HepG2 (cell line): ENCODE results near the gene YPEL5. TPM values are rescaled to one million over a fixed set of nuclear protein-coding genes. Genes with fewer than 3 reads are reported as not detected.

Experiments
- ATAC-seq: fragments of 200-7000 bp; cut with Tn5 transposase; 3 replicates; pipeline ENCODE4 v1.9.1; 2020; ENCODE audit warnings: mild to moderate bottlenecking, moderate library complexity
- BruUV-seq: library from RNA; stranded (reverse); fragments of 400-500 nt; replicated peaks from 2 replicates; lab custom pipeline; 2021; lab: Mats Ljungman, UMichigan
- CTCF ChIA-PET: fragments of 300-600 bp; formaldehyde crosslinking; extraction: SDS; loops from one replicate; lab custom pipeline; 2021; ENCODE audit warnings: low total read pairs, inconsistent platforms, low intra/inter-chr PET ratio; lab: Yijun Ruan, JAX
- POLR2A ChIA-PET: fragments of 350-600 bp; sonication (Branson Sonifier 250); formaldehyde crosslinking; loops from one replicate; lab custom pipeline; 2020; ENCODE audit warnings: antibody characterized with exemption, inconsistent platforms; lab: Yijun Ruan, JAX
- DNase-seq: peaks from one replicate; pipeline ENCODE4 v3.0.0-alpha.2; 2015; ENCODE audit warnings: low spot score
- FAIRE-seq: peaks from 3 replicates; lab custom pipeline; 2011; peaks lifted over from hg19 to GRCh38; lab: Jason Lieb, UNC
- H2AFZ ChIP-seq: one replicate; pipeline ENCODE4 v1.6.1; 2011; ENCODE audit warnings: low read length, inconsistent platforms
- H3K27ac ChIP-seq: fragments of 300-600 bp; 3 replicates; pipeline ENCODE4 v1.8.0; 2011; ENCODE audit warnings: mixed run types, mild to moderate bottlenecking, mixed read lengths, low read length, inconsistent platforms; ENCODE audit not compliant: insufficient read depth; ENCODE audit errors: extremely low read length
- H3K27me3 ChIP-seq, 2 experiments: fragments of 200-600 bp in 1 of 2; 2 replicates in 1 of 2; 3 replicates in 1 of 2; pipeline versions ENCODE4 v1.6.0 to v1.8.0; 2011; ENCODE audit warnings: low read length in 2 of 2, mild to moderate bottlenecking in 2 of 2, moderate library complexity in 2 of 2, inconsistent platforms in 1 of 2; ENCODE audit not compliant: insufficient read depth in 2 of 2, control insufficient read depth in 1 of 2
- H3K36me3 ChIP-seq, 2 experiments: fragments of 200-600 bp in 1 of 2; replicated peaks in 1 of 2; 2 replicates in 1 of 2; 3 replicates in 1 of 2; pipeline versions ENCODE4 v1.5.1 to v1.8.0; 2011; ENCODE audit warnings: low read length in 2 of 2, inconsistent platforms in 1 of 2; ENCODE audit not compliant: insufficient read depth in 2 of 2, control insufficient read depth in 1 of 2
- H3K4me1 ChIP-seq: 2 replicates; pipeline ENCODE4 v1.5.1; 2012; ENCODE audit warnings: low read length, inconsistent platforms; ENCODE audit not compliant: insufficient read depth
- H3K4me2 ChIP-seq: 2 replicates; pipeline ENCODE4 v1.6.0; 2011; ENCODE audit warnings: low read depth, low read length, inconsistent platforms
- H3K4me3 ChIP-seq, 3 experiments: fragments of 200-600 bp in 1 of 3; sonication (generic), shearing (Covaris generic) in 1 of 3; replicated peaks in 1 of 3; 2 replicates each; pipeline ENCODE4 v1.5.1; 2011 to 2016; ENCODE audit warnings: low read length in 3 of 3, inconsistent platforms in 2 of 3, low read depth in 2 of 3, mild to moderate bottlenecking in 2 of 3, control low read depth in 1 of 3, mixed read lengths in 1 of 3; ENCODE audit not compliant: insufficient read depth in 1 of 3
- H3K79me2 ChIP-seq: one replicate; pipeline ENCODE4 v1.6.1; 2011; ENCODE audit warnings: low read length, inconsistent platforms; ENCODE audit not compliant: insufficient read depth
- H3K9ac ChIP-seq: 2 replicates; pipeline ENCODE4 v1.6.0; 2011; ENCODE audit warnings: mild to moderate bottlenecking, low read depth, low read length, inconsistent platforms; ENCODE audit not compliant: insufficient read depth
- H3K9me3 ChIP-seq: 2 replicates; pipeline ENCODE4 v1.5.1; 2012; ENCODE audit warnings: mild to moderate bottlenecking, low read length
- H4K20me1 ChIP-seq: 2 replicates; pipeline ENCODE4 v1.6.0; 2011; ENCODE audit warnings: inconsistent platforms, mild to moderate bottlenecking, low read length, moderate library complexity; ENCODE audit not compliant: insufficient read depth
- HMG20B ChIP-seq: conservative IDR thresholded peaks from 2 replicates; pipeline ENCODE4 v1.6.1; 2016; ENCODE audit warnings: missing genetic modification reagents, missing compliant biosample characterization
- ZNF263 ChIP-seq: sonication (generic); formaldehyde crosslinking; IDR thresholded peaks from 2 replicates; pipeline ENCODE4 v1.4.0; 2020; ENCODE audit warnings: missing genetic modification reagents
- ZNF660 ChIP-seq: sonication (generic); formaldehyde crosslinking; IDR thresholded peaks from 2 replicates; pipeline ENCODE4 v1.5.1; 2020; ENCODE audit warnings: mild to moderate bottlenecking, low read depth, missing genetic modification reagents, borderline replicate concordance
- WGBS: methylation state at CpG from one replicate; pipeline ENCODE4 v1.1.6; 2017; ENCODE audit warnings: low lambda C conversion rate; 5-methylcytosine and 5-hydroxymethylcytosine counted together
- in situ Hi-C: cut with HindIII; loops from 2 replicates; pipeline ENCODE4 v1.10.0; 2017; ENCODE audit warnings: low pct_unique_long_range_greater_than_20kb; ENCODE audit not compliant: extremely low pct_ligation_motif_present
- intact Hi-C: fragments of 100-400 bp; cut with micrococcal nuclease; formaldehyde crosslinking; loops from one replicate; pipeline ENCODE4 v1.10.0; 2022; ENCODE audit not compliant: unreplicated experiment
- polyA plus RNA-seq, 8 experiments: library from polyadenylated mRNA; depleted of rRNA in 3 of 8; stranded (reverse) in 7 of 8; unstranded in 1 of 8; fragments of >200 nt; fragmentation: Illumina TruSeq in 4 of 8; extraction: Trizol in 4 of 8; gene quantifications; 2 replicates each; pipeline versions ENCODE4 v1.2.1 to v1.2.3, GENCODE V29; 2011 to 2016; ENCODE audit warnings: low read depth in 4 of 8, missing spikeins in 1 of 8, mixed read lengths in 1 of 8; ENCODE audit not compliant: insufficient read depth in 1 of 8
- total RNA-seq, 5 experiments: library from RNA; depleted of rRNA; stranded (reverse); fragments of >200 nt; fragmentation: Illumina TruSeq; extraction: Trizol; gene quantifications; 2 replicates each; pipeline ENCODE4 v1.2.3, GENCODE V29; 2016; ENCODE audit warnings: low read depth in 1 of 5

Gene YPEL5
- total and polyA plus RNA-seq, 2 of the 13 experiments (the other 11 are each of a cell fraction or from before 2014, with no cell fraction given), result 12.7 to 49.7 TPM

- 6% methylated on average over 7 of the region's 7 CpGs for WGBS
- Histone ChIP-seq H3K27ac (no peak overlapping the region), H3K4me1 (no peaks in the 10 kb centered on the region), H3K4me3 (no peak overlapping the region), H3K79me2 (no peaks in the 10 kb centered on the region), H3K4me2 (no peak overlapping the region), H3K27me3 (peaks cover 0 to 19% of the 10 kb centered on the region in 2 experiments; a peak in 1 of 5 replicates), H3K36me3 (no peaks in the 10 kb centered on the region), H4K20me1 (no peaks in the 10 kb centered on the region)
- no peak for DNase-seq
- BruUV-seq, result no TSS peak
- in situ Hi-C loops, result no loop called here
- CTCF ChIA-PET, result no interaction called here
- TF ChIP-seq ZNF263 (CRISPR knock-in tag), result peak; percentile 88
- TF ChIP-seq ZNF660 (CRISPR knock-in tag), result no peak
- TF ChIP-seq, all 625 proteins: peak for 1
- intact Hi-C loops, result no loop called here
- H3K9ac ChIP-seq, result no peak overlapping the region
- no peak overlapping the region for H2AFZ ChIP-seq
- ATAC-seq, result no peak; the same call in 2 of the 3 replicates
- FAIRE-seq, result no peak
- POLR2A ChIA-PET, result no interaction called here
- no peaks in the 10 kb centered on the region for H3K9me3 ChIP-seq
Measured at GRCh38 chr2:30194421-30194820, 47.6 kb downstream of the YPEL5 start.

- Histone ChIP-seq H3K27me3 (peaks cover 0 to 19% of the 10 kb centered on the region in 2 experiments; a peak in 1 of 5 replicates), H3K4me1 (no peaks in the 10 kb centered on the region), H3K9me3 (no peaks in the 10 kb centered on the region), H3K9ac (no peak overlapping the region), H2AFZ (no peak overlapping the region), H3K79me2 (no peaks in the 10 kb centered on the region), H3K36me3 (no peaks in the 10 kb centered on the region), H3K27ac (no peak overlapping the region), H4K20me1 (no peaks in the 10 kb centered on the region), H3K4me2 (no peak overlapping the region), H3K4me3 (no peak overlapping the region)
- CTCF ChIA-PET, result no interaction called here
- BruUV-seq, result no TSS peak
- POLR2A ChIA-PET, result no interaction called here
- in situ Hi-C loops (no loop called here), intact Hi-C loops (no loop called here)
- FAIRE-seq (no peak), ATAC-seq (no peak), DNase-seq (no peak)
- 0% methylated on average over 4 of the region's 4 CpGs for WGBS
- no peak for TF ChIP-seq HMG20B (CRISPR knock-in tag)
Measured at GRCh38 chr2:30195016-30195415, 48.2 kb downstream of the YPEL5 start.
